SK-N-MC (cell line): ENCODE data around the gene PEAK1.

ENCODE experiments used
- EZH2 ChIP-seq: fragments of 200-600 bp; sonication (generic); IDR thresholded peaks from one replicate; pipeline ENCODE4 v1.6.1; 2017; ENCODE audit warnings: antibody characterized with exemption
- FOXP2 ChIP-seq: optimal IDR thresholded peaks from 2 replicates; pipeline ENCODE3; 2011; ENCODE audit warnings: mild to moderate bottlenecking, moderate library complexity; ENCODE audit not compliant: insufficient read depth; ENCODE audit errors: extremely low read length, control extremely low read depth
- POLR2AphosphoS5 ChIP-seq: IDR thresholded peaks from 2 replicates; pipeline ENCODE4 v1.6.1; 2012; ENCODE audit warnings: mild to moderate bottlenecking, low read depth, low read length, borderline replicate concordance

DNA sequence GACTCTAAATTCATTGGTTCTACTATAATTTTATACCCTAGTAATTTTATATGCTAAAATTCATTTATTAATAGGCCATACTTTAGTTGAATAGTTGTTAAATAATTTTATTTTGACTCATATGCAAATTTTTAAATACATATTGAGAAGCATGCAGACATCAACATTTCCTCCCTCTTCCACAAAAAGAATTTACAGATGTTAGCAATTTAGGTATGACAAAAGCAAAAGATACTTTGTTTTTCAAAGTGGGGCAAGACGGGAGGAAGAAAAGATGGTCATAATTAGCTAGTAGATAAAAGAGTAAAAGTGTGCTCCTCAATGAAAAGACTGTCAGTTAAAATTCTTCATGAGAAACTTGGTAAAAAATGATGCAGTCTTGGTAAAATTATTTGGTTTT is 200.1 kb downstream of the PEAK1 start:
- no peak for TF ChIP-seq EZH2
- TF ChIP-seq POLR2AphosphoS5 = no peak
- TF ChIP-seq FOXP2 = no peak
